Naive thymus-derived CD8-positive, alpha-beta T cell (primary cell): ENCODE data around the gene MCUR1. TPM values are rescaled to one million over a fixed set of nuclear protein-coding genes. Genes with fewer than 3 reads are reported as not detected.

ENCODE experiments used
- ATAC-seq, 2 donors: fragments of 150-1000 bp; cut with Tn5 transposase in 1 of 2; sonication (Bioruptor Pico), chemical (Tn5 transposase) in 1 of 2; 1 replicate in 1 of 2; 2 replicates in 1 of 2; pipeline ENCODE4 v1.10.0; 2021; ENCODE audit warnings: mild to moderate bottlenecking in 2 of 2, moderate library complexity in 2 of 2
- POLR2A ChIA-PET: fragments of 350-600 bp; sonication (Branson Sonifier 250); formaldehyde crosslinking; loops from one replicate; lab custom pipeline; 2021; ENCODE audit warnings: antibody characterized with exemption; lab: Charles Lee
- DNase-seq, 10 donors: peaks; one replicate each; pipeline versions ENCODE4 v3.0.0 to v3.0.0-alpha.2; 2020 to 2022
- H3K27ac Mint-ChIP-seq, 10 donors: one replicate each; pipeline ENCODE4 v1.8.0; 2020 to 2022; ENCODE audit warnings: mild to moderate bottlenecking in 10 of 10, mixed read lengths in 10 of 10, moderate library complexity in 4 of 10, inconsistent platforms in 1 of 10
- H3K27me3 Mint-ChIP-seq, 5 donors: one replicate each; pipeline ENCODE4 v1.8.0; 2021 to 2022; ENCODE audit warnings: mixed read lengths in 5 of 5
- H3K36me3 Mint-ChIP-seq, 3 donors: one replicate each; pipeline ENCODE4 v1.8.0; 2020 to 2022; ENCODE audit warnings: mixed read lengths in 3 of 3, mild to moderate bottlenecking in 2 of 3, inconsistent platforms in 1 of 3
- H3K4me1 Mint-ChIP-seq, 4 donors: one replicate each; pipeline ENCODE4 v1.8.0; 2021 to 2022; ENCODE audit warnings: mixed read lengths in 4 of 4
- H3K4me3 Mint-ChIP-seq, 10 donors: one replicate each; pipeline ENCODE4 v1.8.0; 2020 to 2022; ENCODE audit warnings: mild to moderate bottlenecking in 10 of 10, mixed read lengths in 10 of 10, moderate library complexity in 6 of 10, inconsistent platforms in 1 of 10
- H3K9me3 Mint-ChIP-seq, 9 donors: one replicate each; pipeline ENCODE4 v1.8.0; 2020 to 2022; ENCODE audit warnings: mixed read lengths in 9 of 9, mild to moderate bottlenecking in 3 of 9, inconsistent platforms in 1 of 9, moderate library complexity in 1 of 9
- polyA plus RNA-seq, 3 donors: library from polyadenylated mRNA; unstranded; fragments of 300-500 nt; fragmentation: Illumina TruSeq; gene quantifications; one replicate each; pipeline ENCODE4 v1.2.3, GENCODE V29; 2021
- total RNA-seq, 8 experiments: library from RNA in 2 of 8; stranded (reverse) in 2 of 8; gene quantifications; one replicate each; pipeline ENCODE4 v1.2.3 and lab custom pipeline; 2021 to 2026

The MCUR1 gene
- total and polyA plus RNA-seq, 5 experiments from 2014 or later, result 5.9 to 12.2 (median 8.4) TPM

DNA sequence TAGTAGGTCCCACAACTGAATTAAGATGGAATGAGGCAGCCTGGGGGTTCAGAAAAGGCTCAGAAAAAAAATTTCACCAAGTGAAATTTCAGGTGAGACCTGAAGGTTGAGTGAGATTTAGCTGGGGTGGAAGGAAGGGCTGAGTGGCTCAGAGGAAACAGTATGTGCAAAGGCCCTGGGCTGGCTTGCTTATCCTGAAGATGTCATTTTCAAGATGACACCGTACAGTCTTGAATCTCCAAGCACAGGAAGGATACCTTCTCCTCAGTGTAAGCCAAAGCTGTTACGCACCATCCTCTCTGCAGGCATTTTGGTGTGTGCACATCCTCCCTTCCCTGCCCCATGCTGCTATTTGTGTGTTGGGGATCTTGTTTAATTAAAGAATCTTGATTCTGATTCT lies 59.7 kb downstream of the MCUR1 start:
- Mint-ChIP-seq H3K27me3 (no peaks in the 10 kb centered on the region), H3K4me1 (no peaks in the 10 kb centered on the region), H3K27ac (no peak overlapping the region), H3K36me3 (no peaks in the 10 kb centered on the region), H3K9me3 (no peaks in the 10 kb centered on the region), H3K4me3 (no peak overlapping the region)
- no peak for DNase-seq
- POLR2A ChIA-PET, result no interaction called here
- no peak for ATAC-seq

DNA sequence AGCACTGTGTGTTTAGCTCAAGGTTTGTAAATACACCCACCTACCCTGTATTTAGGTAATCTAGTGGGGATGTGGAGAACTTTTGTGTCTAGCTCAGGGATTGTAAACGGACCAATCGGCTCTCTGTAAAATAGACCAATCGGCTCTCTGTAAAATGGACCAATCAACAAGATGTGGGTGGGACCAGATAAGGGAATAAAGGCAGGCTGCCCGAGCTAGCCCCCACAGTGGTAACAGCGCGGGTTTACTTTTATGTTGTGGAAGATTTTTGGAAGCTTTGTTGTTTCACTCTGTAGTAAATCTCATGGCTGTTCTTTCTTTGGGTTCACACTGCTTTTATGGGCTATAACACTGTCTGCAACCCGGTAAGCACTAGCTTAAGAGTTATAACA lies 70.6 kb downstream of the MCUR1 start:
- DNase-seq (no peak), ATAC-seq (peak in 1 of 2 donors; percentile 10)
- Mint-ChIP-seq H3K27me3 (no peaks in the 10 kb centered on the region), H3K9me3 (peaks cover 0 to 3% (median 0%) of the 10 kb centered on the region in 9 donors), H3K27ac (no peak overlapping the region), H3K4me1 (peaks cover 0 to 3% (median 1%) of the 10 kb centered on the region in 4 donors), H3K4me3 (peak overlapping the region in 3 of 10 donors; percentile 2 to 54 (median 10)), H3K36me3 (no peaks in the 10 kb centered on the region)
- POLR2A ChIA-PET, result no interaction called here

GRCh38 chr6:13742961-13743735 lies 71.2 kb downstream of the MCUR1 start:
- Mint-ChIP-seq H3K36me3 (no peaks in the 10 kb centered on the region), H3K4me3 (peak overlapping the region in 8 of 10 donors; percentile 26 to 64 (median 48)), H3K4me1 (peaks cover 0 to 2% (median 0%) of the 10 kb centered on the region in 4 donors), H3K27ac (no peak overlapping the region), H3K27me3 (no peaks in the 10 kb centered on the region), H3K9me3 (peaks cover 0 to 3% (median 0%) of the 10 kb centered on the region in 9 donors)
- ATAC-seq (peak; percentile 44), DNase-seq (peak in 1 of 10 donors; percentile 9)
- POLR2A ChIA-PET, result no interaction called here

DNA sequence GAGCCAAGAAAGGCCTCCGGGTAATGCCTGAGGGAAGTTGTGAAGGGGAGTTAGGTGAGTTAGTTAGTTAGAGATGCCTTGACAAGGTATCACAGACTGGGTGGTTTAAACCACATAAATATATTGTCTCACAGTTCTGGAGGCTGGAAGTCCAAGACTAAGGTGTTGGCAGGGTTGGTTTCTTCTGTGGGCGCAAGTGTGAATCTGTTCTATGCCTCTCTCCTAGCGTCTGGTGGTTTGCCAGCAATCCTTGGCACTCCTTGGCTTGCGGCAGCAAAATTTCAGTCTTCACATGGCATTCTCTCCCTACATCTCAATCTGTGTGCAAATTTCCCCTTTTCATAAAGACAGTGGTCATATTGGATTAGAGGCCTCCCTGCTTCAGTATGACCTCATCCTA lies 73.0 kb downstream of the MCUR1 start:
- H3K27me3 Mint-ChIP-seq, result no peaks in the 10 kb centered on the region
- peak overlapping the region in 1 of 10 donors; percentile 61 for H3K27ac Mint-ChIP-seq
- DNase-seq (no peak), ATAC-seq (no peak)
- H3K36me3 Mint-ChIP-seq, result no peaks in the 10 kb centered on the region
- POLR2A ChIA-PET, result no interaction called here
- H3K4me1 Mint-ChIP-seq, result no peaks in the 10 kb centered on the region
- no peak overlapping the region for H3K4me3 Mint-ChIP-seq
- peaks cover 0 to 3% (median 0%) of the 10 kb centered on the region in 9 donors for H3K9me3 Mint-ChIP-seq

Other genes starting within 250 kb of the MCUR1 start
- gene SIRT5, start 240.0 kb downstream of the MCUR1 start, total RNA-seq, result 10 to 100 TPM; 23.0 to 24.4 TPM
- gene SIRT5, start 240.0 kb downstream of the MCUR1 start, polyA plus RNA-seq, result 10 to 100 TPM in 1 of 3 donors, 1 to 10 TPM in 2; 8.7 to 13.0 (median 9.8) TPM
- 10 to 100 TPM; 74.8 to 75.9 TPM for gene NOL7, start 199.2 kb downstream of the MCUR1 start, total RNA-seq
- gene NOL7, start 199.2 kb downstream of the MCUR1 start, polyA plus RNA-seq, result 100 to 1,000 TPM; 109 to 142 (median 139) TPM
- gene RANBP9, start 102.7 kb downstream of the MCUR1 start, total RNA-seq, result 10 to 100 TPM; 50.4 to 57.2 TPM
- 1 to 10 TPM; 1.9 to 5.6 (median 3.9) TPM for gene RANBP9, start 102.7 kb downstream of the MCUR1 start, polyA plus RNA-seq
- not detected for gene RNF182, start 110.4 kb upstream of the MCUR1 start, total RNA-seq
- gene RNF182, start 110.4 kb upstream of the MCUR1 start, polyA plus RNA-seq, result not detected